ENCODE measurements around the gene BSND.
A peak's percentile ranks its signal among the peaks of the same experiment; 100 is the strongest.

Gene BSND

DNA sequence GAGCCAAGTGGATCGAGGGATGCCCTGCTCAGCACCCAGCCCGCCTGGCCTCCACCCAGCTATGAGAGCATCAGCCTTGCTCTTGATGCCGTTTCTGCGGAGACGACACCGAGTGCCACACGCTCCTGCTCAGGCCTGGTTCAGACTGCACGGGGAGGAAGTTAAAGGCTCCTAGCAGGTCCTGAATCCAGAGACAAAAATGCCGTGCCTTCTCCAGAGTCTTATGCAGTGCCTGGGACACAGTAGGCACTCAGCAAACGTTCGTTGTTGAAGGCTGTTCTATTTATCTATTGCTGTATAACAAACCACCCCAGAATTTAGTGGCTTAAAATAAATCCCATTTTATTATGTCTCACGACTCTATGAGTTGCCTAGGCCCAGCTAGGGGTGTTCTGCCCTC, 6.8 kb upstream of the BSND start:
- DNase-seq (ENCODE audit: low spot score): no peak

DNA sequence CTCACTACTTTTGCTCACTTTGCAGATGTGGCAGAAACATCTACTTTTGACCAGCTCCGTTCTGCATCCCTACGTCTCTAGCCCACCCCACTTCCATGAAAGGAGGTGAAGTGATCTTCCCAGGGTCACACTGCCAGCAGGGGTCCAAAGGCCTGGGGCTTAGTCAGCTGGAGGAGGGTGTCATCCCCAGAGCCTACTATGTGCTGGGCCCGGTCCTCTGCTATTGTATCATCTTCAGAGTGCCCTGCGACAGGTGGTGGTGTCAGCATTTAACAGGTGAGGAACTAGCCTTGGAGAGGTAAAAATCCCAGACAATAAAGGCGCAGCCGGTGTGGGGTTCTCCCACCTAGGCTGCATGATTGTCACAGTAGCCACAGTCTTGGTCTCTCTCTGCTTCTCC, 5.6 kb upstream of the BSND start:
- DNase-seq (ENCODE audit: low spot score): no peak

DNA sequence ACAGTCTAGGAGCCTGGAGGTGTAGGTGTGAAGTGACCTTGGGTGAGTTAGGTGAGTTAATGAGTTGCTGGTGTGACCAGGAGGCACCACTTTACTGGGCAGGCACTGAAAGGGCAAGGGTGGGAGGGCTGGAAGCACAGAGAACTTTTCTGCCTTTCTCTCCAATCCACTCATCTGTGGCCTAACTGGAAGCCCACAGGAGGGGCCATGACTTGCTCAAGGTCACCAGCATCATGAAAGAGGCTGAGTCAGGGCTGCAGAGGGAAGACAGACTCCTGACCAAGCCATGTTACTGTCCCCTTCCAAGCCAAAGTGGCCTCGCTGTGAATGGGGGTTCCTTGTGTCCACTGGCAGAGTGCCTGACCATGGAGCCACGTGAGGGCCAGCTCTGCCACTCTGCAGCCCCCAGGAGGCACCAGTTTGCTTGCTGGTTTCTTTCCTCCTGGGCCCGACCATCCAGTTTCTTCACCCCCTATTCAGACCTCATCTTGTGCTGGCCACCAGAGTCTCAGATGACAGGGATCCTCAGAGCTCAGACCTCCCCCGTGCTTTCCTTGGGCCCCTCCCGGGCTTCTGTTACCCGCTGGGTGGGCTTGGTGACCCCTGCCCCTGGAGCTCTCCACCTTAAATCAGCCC, 4.3 kb upstream of the BSND start:
- no peak for DNase-seq (ENCODE audit: low spot score)

DNA sequence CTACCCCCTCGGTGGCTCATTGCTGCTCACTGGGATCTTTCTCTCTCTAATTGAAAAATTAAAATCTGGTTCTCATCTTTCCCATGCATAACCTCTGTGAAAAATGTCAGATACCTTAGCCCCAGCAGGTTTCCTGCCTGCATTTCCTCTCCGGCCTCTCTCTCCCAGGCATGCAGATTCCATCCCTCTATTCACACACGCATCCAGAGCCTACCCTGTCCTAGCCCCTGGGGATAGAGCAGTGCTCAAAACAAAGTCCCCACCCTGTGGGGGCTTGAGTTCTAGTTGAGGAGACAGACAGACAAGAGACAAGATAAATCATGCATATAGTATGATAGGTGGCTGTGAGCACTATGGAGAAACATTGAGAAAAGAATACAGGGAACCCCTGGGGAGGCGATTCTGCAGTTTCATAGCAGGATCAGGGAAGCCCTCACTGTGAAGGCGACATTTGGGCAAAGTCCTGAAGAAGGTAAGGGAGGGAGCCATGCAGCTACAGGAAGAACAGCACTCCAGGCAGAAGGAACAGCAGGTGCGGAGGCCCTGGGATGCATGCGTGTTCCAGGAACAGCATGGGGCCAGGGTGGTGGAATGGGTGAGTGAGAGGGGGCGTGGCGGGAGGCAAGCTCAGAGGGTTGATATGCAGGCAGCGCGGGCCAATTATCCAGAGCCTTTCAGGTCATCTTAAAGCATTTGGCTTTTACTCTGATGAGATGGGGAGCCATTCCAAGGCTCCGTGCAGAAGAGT, 3.5 kb upstream of the BSND start:
- no peak for DNase-seq (ENCODE audit: low spot score)

DNA sequence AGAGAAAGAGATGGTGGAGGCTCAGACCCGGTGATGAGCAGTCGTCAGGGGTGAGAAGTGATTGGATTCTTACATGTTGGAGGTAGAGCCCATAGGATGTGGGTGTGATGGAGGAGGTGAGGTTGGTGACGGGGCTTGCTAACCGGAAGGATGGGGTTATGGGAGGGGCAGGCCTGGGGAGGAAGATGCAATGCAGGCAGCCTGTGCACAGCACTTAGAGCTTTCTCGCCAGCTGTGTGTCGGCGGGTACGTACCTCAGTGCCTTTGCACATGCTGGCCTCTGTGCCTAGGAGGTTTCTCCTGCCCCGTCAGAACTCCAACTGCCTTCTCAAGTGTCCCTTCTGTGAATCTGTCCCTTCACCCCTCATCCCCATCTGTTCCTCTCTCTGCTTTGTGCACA, 2.9 kb upstream of the BSND start:
- peak; percentile 59 for DNase-seq (ENCODE audit: low spot score)

DNA sequence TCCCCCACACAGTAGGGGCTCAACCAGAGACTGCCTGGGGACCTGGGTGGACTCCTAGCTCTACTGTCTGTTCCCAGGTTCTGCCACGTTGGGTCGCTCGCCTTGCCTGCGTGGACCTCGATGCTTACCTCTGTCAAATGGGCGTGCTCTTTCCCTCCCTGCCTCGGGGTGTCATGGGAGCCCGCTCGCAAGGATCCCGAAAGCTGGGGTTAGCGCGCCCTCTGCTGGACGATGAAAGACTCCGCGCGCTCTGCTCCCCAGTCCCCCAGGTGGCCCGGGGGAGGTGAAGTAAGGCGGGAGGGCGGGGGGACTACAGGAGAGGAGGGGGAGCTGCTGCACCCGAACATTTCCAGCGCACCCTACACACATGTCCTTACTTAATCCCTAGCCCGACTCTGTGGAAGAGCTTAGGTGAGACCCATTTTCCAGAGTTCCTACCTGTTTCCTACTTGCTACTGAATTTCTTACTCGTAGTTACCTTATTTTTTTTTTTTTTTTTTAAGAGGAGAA, 2.3 kb upstream of the BSND start:
- DNase-seq (ENCODE audit: low spot score): peak; percentile 88

DNA sequence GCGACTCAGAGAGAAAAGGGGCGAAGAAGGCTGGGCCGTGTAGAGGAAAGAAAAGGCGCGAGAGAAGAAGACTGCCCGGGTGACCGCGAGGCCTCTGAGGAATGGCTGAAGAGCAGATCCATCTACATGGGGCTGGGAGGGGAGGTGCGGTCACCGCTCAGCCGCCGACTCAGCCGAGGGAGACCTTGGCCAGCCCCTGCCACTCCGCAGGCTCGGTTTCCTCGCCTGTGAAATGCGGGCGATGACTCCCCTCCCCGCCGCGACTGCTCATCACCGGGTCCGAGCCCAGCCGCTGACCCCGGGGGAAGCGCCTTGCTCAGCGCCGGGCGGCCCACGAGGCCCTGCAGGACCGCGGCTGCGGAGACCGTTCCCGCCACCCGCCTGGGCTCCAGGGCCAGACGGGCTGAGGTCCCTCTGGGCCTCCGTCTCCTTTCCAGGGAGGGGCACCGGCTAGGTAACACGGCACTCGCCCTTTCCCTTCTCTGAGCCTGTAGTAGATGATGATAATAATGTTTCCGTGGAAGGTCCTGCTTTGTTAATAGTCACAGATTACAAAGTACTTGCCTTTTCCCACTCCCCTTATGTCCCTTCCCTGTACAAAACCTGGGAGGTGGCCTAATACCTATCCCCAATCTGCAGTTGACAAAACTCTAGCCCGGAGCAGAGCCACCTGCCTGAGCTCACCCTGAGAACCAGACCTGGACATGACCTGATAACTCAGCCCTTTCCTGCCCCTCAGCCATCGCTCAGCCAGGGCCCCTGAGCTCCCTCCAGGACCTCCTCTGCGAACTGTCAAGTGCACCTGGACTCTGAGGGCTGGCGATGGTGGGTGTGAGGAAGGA, 1.6 kb upstream of the BSND start:
- DNase-seq (ENCODE audit: low spot score): no peak

DNA sequence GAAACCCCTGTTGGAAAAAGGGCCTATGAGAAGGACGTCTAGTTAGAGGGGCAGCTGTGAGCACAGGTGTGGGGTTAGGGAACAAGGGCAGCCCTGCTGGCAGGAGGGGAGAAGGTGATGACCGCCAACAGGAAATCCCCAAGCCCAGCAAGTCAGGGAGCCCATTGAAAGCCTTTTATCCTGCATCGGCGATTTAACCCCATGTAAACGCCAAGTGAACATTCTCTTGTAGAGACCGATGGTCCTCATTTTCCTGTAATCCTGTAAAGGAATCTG, 1.1 kb upstream of the BSND start:
- no peak for DNase-seq (ENCODE audit: low spot score)

DNA sequence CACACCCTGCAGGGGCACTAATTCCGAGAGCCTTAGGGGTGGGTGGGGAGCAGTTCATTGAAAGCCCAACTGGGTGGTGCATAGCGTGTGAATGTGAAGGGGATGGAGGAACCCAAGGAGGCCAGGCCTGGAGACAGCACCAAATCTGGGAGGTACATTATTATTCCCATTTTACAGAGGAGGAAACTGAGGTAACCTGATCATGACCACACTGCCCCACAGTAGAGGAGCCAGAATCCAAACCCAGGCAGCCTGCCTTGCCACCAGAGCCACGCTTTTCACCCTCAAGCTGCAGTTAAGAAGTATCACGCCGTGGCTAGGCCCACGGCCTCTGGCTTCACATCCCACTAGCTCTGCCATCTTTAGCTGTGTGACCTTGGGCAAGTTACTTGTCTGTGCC, 633 bp upstream of the BSND start:
- no peak for DNase-seq (ENCODE audit: low spot score)

DNA sequence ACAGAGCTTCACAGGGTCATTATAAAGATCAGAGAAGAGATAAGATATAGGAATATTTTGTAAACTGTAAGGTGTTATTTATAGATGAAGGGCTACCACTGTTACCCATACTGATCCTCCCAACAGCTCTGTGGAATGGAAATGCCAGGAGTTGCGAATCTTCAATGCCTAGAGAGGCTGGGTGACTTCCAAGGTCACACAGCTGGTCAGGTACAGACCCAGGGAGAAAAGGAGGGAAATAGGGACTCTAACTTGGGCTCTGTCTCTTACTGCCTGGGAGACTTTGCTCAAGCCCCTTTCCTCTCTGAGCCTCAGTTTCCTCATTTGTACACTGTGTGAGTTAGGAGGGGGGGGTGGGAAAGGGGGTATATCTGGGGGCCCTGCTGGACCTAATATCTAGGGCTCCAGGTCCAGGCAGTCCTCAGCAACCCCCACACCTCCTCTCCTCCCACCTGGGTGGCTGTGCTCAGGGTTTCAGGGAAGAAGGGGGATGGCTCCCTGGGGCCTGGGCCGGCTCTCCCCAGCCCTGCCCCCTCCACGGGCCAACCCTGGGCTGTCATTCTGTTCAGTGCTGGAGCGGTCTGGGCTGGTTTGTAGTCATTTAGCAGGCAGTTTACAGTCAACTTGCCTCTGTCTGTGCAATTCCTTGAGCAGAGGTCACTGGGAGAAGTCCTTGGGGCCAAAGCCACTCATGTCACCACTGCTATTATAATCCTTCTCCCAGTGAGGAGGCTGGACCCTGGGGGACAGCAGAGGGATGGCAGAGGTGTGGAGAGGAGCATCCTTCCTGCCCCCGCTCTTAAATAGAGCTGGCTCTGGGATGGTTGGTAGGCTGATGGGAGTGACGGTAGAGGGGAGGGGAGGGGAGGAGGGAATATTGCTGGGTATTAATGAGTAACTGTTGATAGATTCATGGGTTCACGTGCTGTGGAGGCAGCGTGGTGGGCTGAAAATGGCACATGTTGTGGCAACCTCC, 1.7 kb downstream of the BSND start:
- no peak for DNase-seq (ENCODE audit: low spot score)

DNA sequence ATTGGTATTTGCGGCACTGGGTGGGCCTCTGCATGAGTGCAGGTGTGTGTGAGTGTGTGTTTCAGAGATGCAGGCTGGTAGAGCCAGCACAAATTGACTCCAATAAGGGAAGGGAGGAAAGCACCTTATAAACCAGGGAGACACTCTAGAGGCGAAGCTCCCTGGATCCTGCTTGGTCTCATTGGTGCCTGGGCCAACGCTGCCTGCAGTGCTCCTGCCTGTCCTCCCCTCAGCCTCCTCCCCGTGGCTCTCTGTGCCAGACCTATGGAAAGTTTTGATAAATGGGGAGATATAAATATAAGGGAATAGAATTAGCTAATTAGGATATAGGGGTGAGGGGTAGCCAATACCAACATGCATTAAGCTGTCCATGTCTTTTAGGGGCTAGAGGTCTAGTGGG, 2.6 kb downstream of the BSND start:
- no peak for DNase-seq (ENCODE audit: low spot score)

DNA sequence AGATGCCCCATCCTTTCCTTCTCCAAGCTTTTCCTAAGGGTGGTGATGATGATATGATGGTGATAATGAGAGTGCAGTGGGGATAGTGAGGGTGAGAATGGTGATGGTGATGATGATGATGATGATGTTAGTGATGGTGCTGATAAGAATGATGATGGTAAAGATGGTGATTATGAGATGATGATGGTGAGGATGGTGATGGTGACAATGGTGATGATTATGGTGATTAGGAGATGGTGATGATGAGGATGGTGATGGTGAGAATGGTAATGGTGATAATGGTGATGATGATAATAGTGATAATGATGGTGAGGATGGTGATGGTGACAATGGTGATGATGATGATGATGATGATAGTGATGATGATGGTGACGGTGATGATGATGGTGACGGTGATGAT, 4.0 kb downstream of the BSND start:
- DNase-seq (ENCODE audit: low spot score): no peak

DNA sequence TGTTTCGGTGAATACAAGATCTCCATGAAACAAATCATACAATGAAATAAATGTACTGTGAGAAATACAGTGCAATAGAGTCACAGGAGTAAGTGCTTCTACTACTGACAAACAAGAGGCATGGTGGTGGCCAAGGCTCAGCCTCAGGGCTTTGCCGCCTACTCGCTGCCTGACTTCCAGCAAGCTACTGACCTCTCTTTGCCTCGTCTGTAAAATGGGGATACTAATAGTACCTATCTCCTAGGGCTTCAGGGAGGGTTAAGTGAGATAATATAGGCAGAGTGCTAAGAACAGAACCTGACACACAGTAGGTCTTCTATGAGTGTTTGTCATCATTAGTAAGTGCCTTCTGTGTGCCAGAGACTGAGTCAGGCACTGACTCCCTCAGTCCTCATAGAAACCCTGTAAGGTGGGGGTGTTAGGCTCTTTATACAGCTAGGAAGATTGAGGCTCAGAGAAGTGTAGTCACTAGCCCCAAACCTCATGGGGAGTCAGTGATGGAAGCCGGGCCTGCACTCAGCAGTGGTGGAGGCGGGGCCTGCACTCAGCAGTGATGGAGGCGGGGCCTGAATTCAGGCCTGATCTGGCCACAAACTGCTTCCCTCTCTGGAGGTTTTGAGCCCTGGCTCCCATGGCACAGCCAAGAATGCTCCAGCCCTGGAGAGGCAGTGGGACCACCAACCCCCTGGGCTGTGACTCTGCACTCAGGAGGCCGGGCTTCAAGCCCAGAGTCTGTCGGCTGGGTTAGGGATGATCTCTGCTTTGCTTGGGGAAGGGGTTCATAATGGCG, 6.8 kb downstream of the BSND start:
- no peak for DNase-seq (ENCODE audit: low spot score)

DNA sequence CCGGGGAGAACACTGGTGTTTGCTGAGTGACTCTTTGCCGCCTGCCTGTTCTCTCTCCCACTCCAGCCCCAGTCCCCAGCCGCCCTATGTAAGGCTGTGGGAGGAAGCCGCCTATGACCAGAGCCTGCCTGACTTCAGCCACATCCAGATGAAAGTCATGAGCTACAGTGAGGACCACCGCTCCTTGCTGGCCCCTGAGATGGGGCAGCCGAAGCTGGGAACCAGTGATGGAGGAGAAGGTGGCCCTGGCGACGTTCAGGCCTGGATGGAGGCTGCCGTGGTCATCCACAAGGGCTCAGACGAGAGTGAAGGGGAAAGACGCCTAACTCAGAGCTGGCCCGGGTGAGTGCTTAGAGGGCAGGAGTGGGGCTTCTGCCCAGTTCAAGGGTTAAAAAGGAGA, 8.2 kb downstream of the BSND start:
- DNase-seq (ENCODE audit: low spot score): no peak

DNA sequence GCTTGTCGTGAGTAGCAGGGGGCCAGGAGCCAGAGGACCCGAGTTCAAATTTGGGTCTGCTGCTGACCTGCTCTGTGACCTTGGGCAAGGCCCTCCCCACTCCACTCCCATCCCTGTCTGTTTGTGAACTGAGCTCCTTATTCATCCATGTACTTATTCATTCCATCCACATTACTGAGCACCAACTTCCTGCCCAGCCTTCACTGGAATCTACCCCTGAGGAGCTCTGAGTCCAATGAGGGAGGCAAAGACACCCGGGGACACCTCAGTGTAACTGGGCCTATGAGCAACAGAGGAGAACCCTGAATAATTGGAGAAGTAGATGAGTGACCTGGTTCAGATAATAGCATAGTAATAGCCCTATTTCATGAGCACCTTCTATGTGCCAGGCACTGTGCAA, 8.9 kb downstream of the BSND start:
- no peak for DNase-seq (ENCODE audit: low spot score)

DNA sequence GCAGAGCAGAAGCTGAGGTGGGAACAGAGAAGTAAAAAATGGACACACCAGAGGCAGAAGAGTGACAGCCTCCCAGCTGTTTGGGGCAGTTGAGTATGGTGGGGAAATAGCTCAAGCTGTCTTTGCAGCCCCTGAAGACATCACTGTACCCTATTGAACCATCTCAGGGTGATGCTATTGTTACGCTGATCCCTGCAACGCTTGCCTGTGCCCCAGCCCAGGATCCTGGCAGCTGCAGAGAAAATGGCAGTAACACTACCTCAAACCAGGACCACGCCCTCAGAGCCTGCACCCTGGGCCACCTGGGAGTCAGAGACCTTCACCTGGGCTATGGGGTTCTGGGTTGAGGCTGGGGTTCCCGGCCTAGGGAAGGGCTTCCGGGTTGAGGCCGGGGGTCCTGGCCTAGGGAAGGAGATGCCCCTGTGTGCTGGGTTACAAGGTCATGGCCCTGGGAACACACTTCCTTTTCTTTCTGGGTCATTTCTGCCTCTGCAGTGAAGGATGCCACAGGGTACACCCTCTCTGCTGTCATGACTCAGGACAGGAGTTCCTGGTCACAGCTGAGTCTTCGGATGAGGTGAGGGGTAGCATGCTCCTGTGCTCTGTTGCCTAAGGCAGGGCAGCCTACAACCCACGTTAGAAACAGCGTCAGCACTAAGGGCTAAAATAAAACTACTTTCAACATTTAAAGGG, 11.6 kb downstream of the BSND start:
- no peak for DNase-seq (ENCODE audit: low spot score)

DNA sequence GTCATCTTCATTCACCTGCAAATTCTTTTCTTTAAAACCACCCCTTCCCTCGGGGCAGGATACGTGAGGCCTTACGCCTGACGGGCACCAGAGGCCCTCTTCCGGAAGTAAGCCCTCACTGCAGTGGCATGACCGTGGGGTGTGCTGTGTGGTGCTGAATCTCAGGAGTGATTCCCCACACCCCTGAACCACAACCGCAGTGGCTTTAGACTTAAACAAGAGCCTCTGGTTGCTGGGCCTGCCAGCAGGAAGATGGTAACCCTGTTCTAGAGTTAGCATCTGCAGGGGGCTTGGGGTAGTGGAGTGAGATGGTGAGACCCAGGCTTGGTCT, 12.1 kb downstream of the BSND start:
- DNase-seq (ENCODE audit: low spot score): no peak

DNA sequence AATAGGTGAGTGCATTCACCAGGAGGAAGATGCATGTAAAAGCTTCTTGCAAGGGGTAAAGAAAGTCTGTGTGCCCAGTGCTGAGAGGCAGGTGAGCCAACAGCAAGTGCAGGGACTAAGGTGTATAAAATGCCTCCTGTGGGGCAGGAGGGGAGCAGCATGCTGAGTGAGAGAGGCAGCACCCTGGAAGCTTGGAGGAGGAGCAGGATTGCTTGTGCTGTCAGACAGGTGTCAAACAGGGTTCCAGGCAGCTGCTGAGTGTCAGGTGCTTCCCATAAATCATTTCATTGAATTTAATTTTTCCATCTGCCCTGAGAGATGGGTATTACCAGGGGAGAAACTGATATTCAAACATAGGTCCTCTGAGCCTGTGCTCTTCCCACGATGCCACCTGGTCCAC, 13.9 kb downstream of the BSND start:
- DNase-seq (ENCODE audit: low spot score): no peak

DNA sequence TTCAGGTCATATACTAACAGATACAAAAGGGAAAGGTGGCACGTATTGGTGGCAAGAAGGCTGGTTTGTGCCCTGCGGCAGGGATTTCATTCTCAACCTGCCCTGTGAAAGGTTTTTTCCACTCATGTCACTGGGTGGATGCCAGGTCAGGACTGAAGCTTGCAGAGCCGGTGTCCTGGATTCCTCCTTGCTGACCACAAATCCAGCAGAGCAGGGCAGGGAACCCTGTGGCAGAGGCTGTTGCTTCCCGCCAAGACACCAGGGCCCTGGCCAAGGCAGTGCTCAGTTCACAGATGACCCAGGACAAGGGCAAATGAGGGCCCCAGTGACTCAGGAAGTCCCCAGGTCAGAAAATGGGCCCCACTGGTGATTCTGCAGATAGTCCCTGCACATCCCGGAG, 16.4 kb downstream of the BSND start:
- DNase-seq (ENCODE audit: low spot score): no peak

DNA sequence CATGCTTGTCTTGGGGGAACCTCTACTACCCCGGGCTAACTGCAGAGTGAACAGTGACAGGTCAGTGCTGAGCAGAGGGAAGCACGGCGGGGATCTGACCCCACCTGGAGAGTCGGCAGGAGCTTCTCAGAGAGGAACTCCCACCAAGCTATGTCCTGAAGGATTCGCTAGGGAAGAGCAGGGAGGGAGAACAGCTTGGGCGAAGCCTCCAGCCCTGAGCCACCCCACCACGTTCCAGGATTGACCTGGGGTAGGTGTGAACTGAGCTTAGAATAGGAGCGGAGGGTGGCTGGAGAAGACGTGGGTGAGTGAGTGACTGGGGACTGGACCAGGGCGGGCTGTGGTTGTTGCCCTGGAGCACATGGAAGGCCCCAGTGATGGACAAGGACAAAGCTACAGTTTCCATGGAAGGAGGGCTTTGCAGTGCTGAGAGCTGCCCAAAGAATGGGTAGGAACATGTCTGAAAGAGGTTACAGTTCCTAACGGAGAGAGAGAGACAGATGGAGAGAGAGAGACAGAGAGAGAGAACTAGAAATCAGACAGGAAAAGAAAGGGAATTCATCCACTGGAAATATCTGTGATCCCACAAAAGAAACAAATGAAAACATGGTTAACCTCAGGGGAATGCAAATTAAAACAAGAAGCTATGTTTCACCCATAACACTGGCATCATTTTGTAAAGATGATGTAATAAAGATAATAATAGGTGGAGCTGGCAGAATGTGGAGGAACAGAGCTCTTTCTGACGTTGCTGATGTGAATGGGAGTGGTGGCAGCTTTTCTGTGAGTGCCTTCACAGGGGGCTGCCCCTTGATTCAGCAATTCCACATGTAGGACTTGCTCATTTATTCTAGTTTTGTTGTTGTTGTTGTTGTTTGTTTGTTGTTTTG, 17.2 kb downstream of the BSND start:
- DNase-seq (ENCODE audit: low spot score): no peak
